K562 (cell line): ENCODE measurements around the gene TDO2. TPM values are rescaled to one million over a fixed set of nuclear protein-coding genes. Genes with fewer than 3 reads are reported as not detected.

Source experiments
- ATAC-seq: fragments of 200-7000 bp; cut with Tn5 transposase; 3 replicates; pipeline ENCODE4 v1.9.1; 2020; ENCODE audit warnings: moderate library complexity
- BruUV-seq: library from RNA; stranded (reverse); fragments of 400-500 nt; replicated peaks from 2 replicates; lab custom pipeline; 2021; lab: Mats Ljungman, UMichigan
- CTCF ChIA-PET: fragments of 300-600 bp; formaldehyde crosslinking; extraction: SDS; loops from one replicate; lab custom pipeline; 2021; ENCODE audit warnings: low intra/inter-chr PET ratio; lab: Yijun Ruan, JAX
- POLR2A ChIA-PET: fragments of 300-600, 350-650 bp; sonication (Branson Sonifier 250); formaldehyde crosslinking; extraction: SDS; loops from one replicate; lab custom pipeline; 2021; ENCODE audit warnings: antibody characterized with exemption, inconsistent platforms; lab: Yijun Ruan, JAX
- DNase-seq, 4 experiments: peaks; one replicate each; pipeline versions ENCODE4 v3.0.0 to v3.0.0-alpha.2; 2011 to 2018; ENCODE audit warnings: low spot score in 3 of 4, mixed read lengths in 3 of 4; ENCODE audit errors: extremely low read depth in 1 of 4
- FAIRE-seq: peaks from 2 replicates; lab custom pipeline; 2011; peaks lifted over from hg19 to GRCh38; lab: Jason Lieb, UNC
- H2AFZ ChIP-seq: 2 replicates; pipeline ENCODE4 v1.6.0; 2011; ENCODE audit warnings: low read depth, low read length, control low read depth, inconsistent platforms
- H3K27ac ChIP-seq: fragments of 200-600 bp; 3 replicates; pipeline ENCODE4 v1.8.0; 2011; ENCODE audit warnings: low read depth, mild to moderate bottlenecking, control low read depth, inconsistent platforms, low read length, moderate library complexity, mixed read lengths; ENCODE audit errors: extremely low read depth
- H3K27me3 ChIP-seq, 2 experiments: fragments of 300-600 bp in 1 of 2; 2 replicates in 1 of 2; 3 replicates in 1 of 2; pipeline versions ENCODE4 v1.6.0 to v1.8.0; 2011; ENCODE audit warnings: inconsistent platforms in 2 of 2, low read length in 2 of 2, mild to moderate bottlenecking in 1 of 2, mixed read lengths in 1 of 2, moderate library complexity in 1 of 2; ENCODE audit not compliant: control insufficient read depth in 2 of 2, insufficient read depth in 2 of 2
- H3K36me3 ChIP-seq: fragments of 300-600 bp; 3 replicates; pipeline ENCODE4 v1.8.0; 2011; ENCODE audit warnings: mild to moderate bottlenecking, low read length, inconsistent platforms; ENCODE audit not compliant: control insufficient read depth, insufficient read depth
- H3K4me1 ChIP-seq, 2 experiments: fragments of 200-600 bp in 1 of 2; replicated peaks in 1 of 2; 2 replicates in 1 of 2; 3 replicates in 1 of 2; pipeline versions ENCODE4 v1.5.1 to v1.8.0; 2011; ENCODE audit warnings: inconsistent platforms in 2 of 2, low read length in 2 of 2, mild to moderate bottlenecking in 1 of 2, mixed read lengths in 1 of 2, moderate library complexity in 1 of 2; ENCODE audit not compliant: control insufficient read depth in 2 of 2, insufficient read depth in 2 of 2
- H3K4me2 ChIP-seq: 2 replicates; pipeline ENCODE4 v1.6.1; 2011; ENCODE audit warnings: low read length, control low read depth, inconsistent platforms, mixed read lengths; ENCODE audit not compliant: insufficient read depth
- H3K4me3 ChIP-seq: fragments of 200-600 bp; sonication (generic), shearing (Covaris generic); 2 replicates; pipeline ENCODE4 v1.5.1; 2016; ENCODE audit warnings: control low read depth, inconsistent platforms
- H3K79me2 ChIP-seq: fragments of 200-600 bp; 3 replicates; pipeline ENCODE4 v1.8.0; 2011; ENCODE audit warnings: low read length, inconsistent platforms; ENCODE audit not compliant: control insufficient read depth, insufficient read depth
- H3K9ac ChIP-seq, 2 experiments: 2 replicates each; pipeline versions ENCODE4 v1.6.0 to v1.6.1; 2011; ENCODE audit warnings: low read depth in 2 of 2, low read length in 2 of 2, control low read depth in 1 of 2, inconsistent platforms in 1 of 2, mild to moderate bottlenecking in 1 of 2, mixed read lengths in 1 of 2; ENCODE audit not compliant: insufficient read depth in 1 of 2
- H3K9me1 ChIP-seq: one replicate; pipeline ENCODE4 v1.6.0; 2011; ENCODE audit warnings: inconsistent platforms, mild to moderate bottlenecking, low read length, moderate library complexity; ENCODE audit not compliant: control insufficient read depth, insufficient read depth
- H3K9me3 ChIP-seq: replicated peaks from 2 replicates; pipeline ENCODE4 v1.5.1; 2011; ENCODE audit warnings: low read depth, low read length, inconsistent platforms; ENCODE audit not compliant: control insufficient read depth, insufficient read depth
- H4K20me1 ChIP-seq: replicated peaks from 2 replicates; pipeline ENCODE4 v1.6.1; 2011; ENCODE audit warnings: low read length, inconsistent platforms, mixed read lengths; ENCODE audit not compliant: control insufficient read depth, insufficient read depth
- ATF4 ChIP-seq: fragments of 450-650 bp; formaldehyde crosslinking; IDR thresholded peaks from 2 replicates; pipeline ENCODE4 v1.4.0; 2022; ENCODE audit warnings: mild to moderate bottlenecking, moderate library complexity
- BCL6 ChIP-seq: fragments of 250-450 bp; sonication (Bioruptor Pico); IDR thresholded peaks from 2 replicates; pipeline ENCODE4 v1.4.0; 2020
- ELF4 ChIP-seq: fragments of 450-650 bp; formaldehyde crosslinking; IDR thresholded peaks from 2 replicates; pipeline ENCODE4 v1.4.0; 2022; ENCODE audit warnings: missing genetic modification characterization
- HDGF ChIP-seq: fragments of 450-650 bp; IDR thresholded peaks from 2 replicates; pipeline ENCODE4 v1.6.1; 2016
- KDM4B ChIP-seq, 2 experiments: fragments of 450-650 bp in 1 of 2; sonication (generic) in 1 of 2; IDR thresholded peaks; 2 replicates each; pipeline ENCODE4 v1.6.1; 2016 to 2017; ENCODE audit warnings: borderline replicate concordance in 2 of 2, antibody characterized with exemption in 1 of 2, low read depth in 1 of 2, mild to moderate bottlenecking in 1 of 2
- L3MBTL2 ChIP-seq: fragments of 450-650 bp; IDR thresholded peaks from 2 replicates; pipeline ENCODE4 v1.6.1; 2016; ENCODE audit warnings: mild to moderate bottlenecking, moderate library complexity
- MBD1 ChIP-seq: fragments of 250-450 bp; sonication (Bioruptor Pico); IDR thresholded peaks from 2 replicates; pipeline ENCODE4 v1.8.0; 2022; ENCODE audit warnings: inconsistent platforms
- PHF21A ChIP-seq: fragments of 450-650 bp; IDR thresholded peaks from 2 replicates; pipeline ENCODE4 v1.6.1; 2017; ENCODE audit warnings: low read depth, borderline replicate concordance
- PTRF ChIP-seq: fragments of 450-650 bp; IDR thresholded peaks from 2 replicates; pipeline ENCODE4 v1.6.1; 2016; ENCODE audit warnings: mild to moderate bottlenecking, missing genetic modification characterization, missing compliant biosample characterization
- RBM34 ChIP-seq: fragments of 200-400 bp; formaldehyde crosslinking; IDR thresholded peaks from 2 replicates; pipeline ENCODE4 v1.6.1; 2018; ENCODE audit warnings: low read length, borderline replicate concordance; ENCODE audit not compliant: insufficient read depth
- THRA ChIP-seq: fragments of 450-650 bp; IDR thresholded peaks from 2 replicates; pipeline ENCODE4 v1.6.1; 2017; ENCODE audit warnings: mild to moderate bottlenecking, moderate library complexity
- ZNF12 ChIP-seq: sonication (generic); formaldehyde crosslinking; IDR thresholded peaks from 2 replicates; pipeline ENCODE4 v1.4.0; 2020; ENCODE audit warnings: mild to moderate bottlenecking, missing genetic modification reagents
- ZNF174 ChIP-seq: fragments of 250-450 bp; sonication (Bioruptor Pico); IDR thresholded peaks from 2 replicates; pipeline ENCODE4 v1.4.0; 2020; ENCODE audit warnings: mild to moderate bottlenecking
- ZNF347 ChIP-seq: fragments of 450-650 bp; formaldehyde crosslinking; IDR thresholded peaks from 2 replicates; pipeline ENCODE4 v1.4.0; 2020; ENCODE audit warnings: low read depth, mild to moderate bottlenecking, moderate library complexity
- ZNF398 ChIP-seq: fragments of 250-450 bp; sonication (Bioruptor Pico); IDR thresholded peaks from 2 replicates; pipeline ENCODE4 v1.8.0; 2021; ENCODE audit warnings: moderate library complexity, mild to moderate bottlenecking, inconsistent platforms
- ZNF449 ChIP-seq: fragments of 250-450 bp; sonication (Bioruptor Pico); IDR thresholded peaks from 2 replicates; pipeline ENCODE4 v1.8.0; 2022; ENCODE audit warnings: moderate library complexity, mild to moderate bottlenecking, inconsistent platforms
- WGBS: fragments of 100-300 bp; shearing (Covaris generic); methylation state at CpG from one replicate; pipeline ENCODE4 v1.1.6; 2016; ENCODE audit warnings: low coverage, mixed read lengths; ENCODE audit not compliant: insufficient coverage; ENCODE audit errors: missing lambda C conversion rate; 5-methylcytosine and 5-hydroxymethylcytosine counted together
- in situ Hi-C: fragments of 300-500 bp; cut with MboI; formaldehyde crosslinking; loops from 4 replicates; pipeline ENCODE4 v1.15.0; 2018; ENCODE audit warnings: inconsistent platforms, mixed read lengths
- intact Hi-C: fragments of 100-400 bp; cut with micrococcal nuclease; formaldehyde crosslinking; loops from 2 replicates; pipeline ENCODE4 v1.14.2; 2022
- polyA plus RNA-seq, 8 experiments: library from polyadenylated mRNA; depleted of rRNA in 4 of 8; stranded (reverse) in 5 of 8; unstranded in 3 of 8; fragments of >200 nt; fragmentation: Nextera tagmentation in 2 of 8; fragmentation: Illumina TruSeq in 1 of 8; extraction: Ambion mirVana in 2 of 8; extraction: Trizol in 1 of 8; gene quantifications; 2 replicates each; pipeline versions ENCODE4 v1.2.1 to v1.2.3, GENCODE V29; 2011 to 2014; ENCODE audit warnings: inconsistent platforms in 1 of 8, missing spikeins in 1 of 8
- total RNA-seq, 7 experiments: library from RNA; depleted of rRNA in 6 of 7; stranded (reverse); fragments of >200 nt in 6 of 7; fragmentation: Illumina TruSeq in 2 of 7; extraction: Trizol in 2 of 7; gene quantifications; 2 replicates each; pipeline versions ENCODE4 v1.2.1 to v1.2.3, GENCODE V29; 2011 to 2021; ENCODE audit warnings: low replicate concordance in 1 of 7

TDO2 gene
- total and polyA plus RNA-seq, 9 of the 15 experiments (the other 6 are each of a cell fraction or from before 2014, with no cell fraction given): 0.09 to 0.65 (median 0.22) TPM; not detected in 2

GRCh38 chr4:155921597-155921996 lies 18.1 kb downstream of the TDO2 start:
- H2AFZ ChIP-seq: no peak overlapping the region
- no peak for ATAC-seq
- H3K4me3 ChIP-seq: no peak overlapping the region
- no peaks in the 10 kb centered on the region for H3K4me1 ChIP-seq
- 0% methylated on average over 1 of the region's 1 CpG for WGBS
- H3K4me2 ChIP-seq: no peak overlapping the region
- in situ Hi-C loops: loop anchor here (10.0 kb wide), 1 partner anchor 1297 kb away; no protein-coding TSS in a partner anchor
- no peaks in the 10 kb centered on the region for H3K36me3 ChIP-seq
- ChIA-PET CTCF (no interaction called here), POLR2A (no interaction called here)
- no peak overlapping the region for H3K27ac ChIP-seq
- H3K79me2 ChIP-seq: no peaks in the 10 kb centered on the region
- intact Hi-C loops: no loop called here
- no peak overlapping the region for H3K9ac ChIP-seq
- FAIRE-seq: no peak
- no peaks in the 10 kb centered on the region for H4K20me1 ChIP-seq
- DNase-seq: no peak
- no peaks in the 10 kb centered on the region for H3K9me1 ChIP-seq
- no peaks in the 10 kb centered on the region for H3K27me3 ChIP-seq
- no TSS peak for BruUV-seq
- no peaks in the 10 kb centered on the region for H3K9me3 ChIP-seq
- TF ChIP-seq KDM4B (IDR thresholded peaks at IDR 0.05; ENCODE audit: borderline replicate concordance in 2 of 2, low read depth in 1 of 2) (no peak), ZNF449 (CRISPR knock-in tag) (no peak), ZNF12 (CRISPR knock-in tag) (no peak), PTRF (no peak), ATF4 (CRISPR knock-in tag) (no peak), THRA (no peak), BCL6 (no peak), ELF4 (CRISPR knock-in tag) (no peak), ZNF347 (CRISPR knock-in tag) (no peak), ZNF398 (no peak), L3MBTL2 (no peak), MBD1 (CRISPR knock-in tag) (no peak), HDGF (no peak), ZNF174 (CRISPR knock-in tag) (no peak), RBM34 (no peak), PHF21A (no peak)
